ENCODE measurements around the gene SOX1.
A peak's percentile ranks its signal among the peaks of the same experiment; 100 is the strongest.

Gene SOX1

GRCh38 chr13:112073245-112074138 lies 6.5 kb downstream of the SOX1 start:
- no peak for DNase-seq

GRCh38 chr13:112074139-112074865 lies 7.4 kb downstream of the SOX1 start:
- no peak for DNase-seq

- no peak for DNase-seq
Measured at GRCh38 chr13:112077729-112078128, 10.8 kb downstream of the SOX1 start.

GRCh38 chr13:112078216-112078615 lies 11.3 kb downstream of the SOX1 start:
- DNase-seq = no peak

- no peak for DNase-seq
Measured at GRCh38 chr13:112078879-112079531, 12.1 kb downstream of the SOX1 start.

GRCh38 chr13:112079696-112080095 lies 12.7 kb downstream of the SOX1 start:
- peak; percentile 22 for DNase-seq

GRCh38 chr13:112083971-112084370 lies 17.0 kb downstream of the SOX1 start:
- DNase-seq = no peak

- no peak for DNase-seq
Measured at GRCh38 chr13:112092453-112092852, 25.5 kb downstream of the SOX1 start.

GRCh38 chr13:112095354-112095753 lies 28.4 kb downstream of the SOX1 start:
- no peak for DNase-seq

GRCh38 chr13:112096959-112097358 lies 30.0 kb downstream of the SOX1 start:
- no peak for DNase-seq

GRCh38 chr13:112097770-112098169 lies 30.8 kb downstream of the SOX1 start:
- DNase-seq = no peak

GRCh38 chr13:112098699-112099098 lies 31.8 kb downstream of the SOX1 start:
- no peak for DNase-seq

GRCh38 chr13:112101360-112101930 lies 34.5 kb downstream of the SOX1 start:
- no peak for DNase-seq

GRCh38 chr13:112102243-112102642 lies 35.3 kb downstream of the SOX1 start:
- peak; percentile 8 for DNase-seq

GRCh38 chr13:112103260-112103838 lies 36.4 kb downstream of the SOX1 start:
- DNase-seq = no peak

- DNase-seq = no peak
Measured at GRCh38 chr13:112103961-112104880, 37.3 kb downstream of the SOX1 start.

GRCh38 chr13:112104881-112105234 lies 37.9 kb downstream of the SOX1 start:
- DNase-seq = no peak

- DNase-seq = no peak
Measured at GRCh38 chr13:112105244-112105681, 38.3 kb downstream of the SOX1 start.

GRCh38 chr13:112105892-112106291 lies 38.9 kb downstream of the SOX1 start:
- no peak for DNase-seq

- DNase-seq = no peak
Measured at GRCh38 chr13:112106478-112107141, 39.7 kb downstream of the SOX1 start.

GRCh38 chr13:112107289-112107688 lies 40.3 kb downstream of the SOX1 start:
- no peak for DNase-seq
